Gastroesophageal sphincter (tissue), 3 donors: Measurements from ENCODE around the gene ROBO3.

ENCODE experiments used
- EP300 ChIP-seq: sonication (generic); formaldehyde crosslinking; IDR thresholded peaks from one replicate; pipeline ENCODE4 v1.6.1; 2017; ENCODE audit warnings: antibody characterized with exemption, mild to moderate bottlenecking
- POLR2A ChIP-seq, 2 donors: fragments of 450-650 bp; IDR thresholded peaks; one replicate each; pipeline ENCODE4 v1.6.1; 2017; ENCODE audit warnings: antibody characterized with exemption in 2 of 2, mild to moderate bottlenecking in 2 of 2, moderate library complexity in 1 of 2
- POLR2AphosphoS5 ChIP-seq: sonication (generic); formaldehyde crosslinking; IDR thresholded peaks from one replicate; pipeline ENCODE4 v1.6.1; 2017; ENCODE audit warnings: antibody characterized with exemption
- TF ChIP-seq, protein P1 (sequence below), 4 experiments: fragments of 200-600 bp in 2 of 4; fragments of 450-650 bp in 2 of 4; sonication (generic) in 1 of 4; IDR thresholded peaks; one replicate each; pipeline ENCODE4 v1.5.1; 2017 to 2019; ENCODE audit warnings: antibody characterized with exemption in 4 of 4, mild to moderate bottlenecking in 2 of 4, moderate library complexity in 2 of 4

DNA sequence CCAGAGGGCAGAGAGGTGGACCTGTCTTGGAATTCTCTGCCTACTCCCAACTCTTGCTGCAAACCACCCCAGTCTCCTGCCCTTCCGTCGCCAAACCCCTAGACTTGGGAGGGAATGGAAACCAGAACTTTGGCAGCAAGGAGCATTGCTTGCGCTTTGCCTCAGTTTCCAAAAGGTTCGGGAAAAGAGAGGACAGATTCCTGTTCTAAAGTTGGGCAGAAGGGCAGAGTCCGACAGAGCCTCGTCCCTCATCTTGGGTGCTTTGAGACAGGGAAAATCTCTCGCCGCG, 396 bp upstream of the ROBO3 start:
- TF ChIP-seq, protein P1, sequence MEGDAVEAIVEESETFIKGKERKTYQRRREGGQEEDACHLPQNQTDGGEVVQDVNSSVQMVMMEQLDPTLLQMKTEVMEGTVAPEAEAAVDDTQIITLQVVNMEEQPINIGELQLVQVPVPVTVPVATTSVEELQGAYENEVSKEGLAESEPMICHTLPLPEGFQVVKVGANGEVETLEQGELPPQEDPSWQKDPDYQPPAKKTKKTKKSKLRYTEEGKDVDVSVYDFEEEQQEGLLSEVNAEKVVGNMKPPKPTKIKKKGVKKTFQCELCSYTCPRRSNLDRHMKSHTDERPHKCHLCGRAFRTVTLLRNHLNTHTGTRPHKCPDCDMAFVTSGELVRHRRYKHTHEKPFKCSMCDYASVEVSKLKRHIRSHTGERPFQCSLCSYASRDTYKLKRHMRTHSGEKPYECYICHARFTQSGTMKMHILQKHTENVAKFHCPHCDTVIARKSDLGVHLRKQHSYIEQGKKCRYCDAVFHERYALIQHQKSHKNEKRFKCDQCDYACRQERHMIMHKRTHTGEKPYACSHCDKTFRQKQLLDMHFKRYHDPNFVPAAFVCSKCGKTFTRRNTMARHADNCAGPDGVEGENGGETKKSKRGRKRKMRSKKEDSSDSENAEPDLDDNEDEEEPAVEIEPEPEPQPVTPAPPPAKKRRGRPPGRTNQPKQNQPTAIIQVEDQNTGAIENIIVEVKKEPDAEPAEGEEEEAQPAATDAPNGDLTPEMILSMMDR (IDR thresholded peaks at IDR 0.05), result no peak
- TF ChIP-seq POLR2AphosphoS5 (no peak), POLR2A (IDR thresholded peaks at IDR 0.05) (no peak), EP300 (no peak)
